ENCODE results near the gene ZC3H6.

The ZC3H6 gene

DNA sequence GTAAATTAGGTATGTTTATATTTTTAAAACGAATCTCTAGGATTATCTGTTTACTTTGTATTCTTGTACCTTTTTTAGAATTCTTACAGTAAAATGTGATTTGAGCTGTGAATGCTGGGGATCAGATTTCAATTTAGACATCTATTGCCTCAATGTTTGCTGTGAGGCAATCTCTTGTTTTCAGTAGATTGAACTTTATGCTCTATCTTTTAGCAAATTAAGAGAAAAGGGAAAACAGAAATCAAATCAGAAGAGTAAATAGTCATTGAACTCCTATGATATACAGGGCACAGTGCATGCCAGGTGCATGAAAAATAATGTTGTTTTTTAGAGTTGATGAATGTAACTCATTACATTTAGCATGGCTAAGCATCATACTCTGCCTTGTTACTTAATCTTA is 39.5 kb downstream of the ZC3H6 start:
- Histone ChIP-seq H3K36me3 (ENCODE audit: control insufficient read depth in 2 of 2, insufficient read depth in 1 of 2, low read length in 2 of 2) (no peaks in the 10 kb centered on the region), H3K4me1 (ENCODE audit: control insufficient read depth, insufficient read depth, low read length) (peaks cover 11% of the 10 kb centered on the region), H3K9me3 (ENCODE audit: control insufficient read depth, insufficient read depth, low read depth, low read length) (no peaks in the 10 kb centered on the region), H3K27ac (ENCODE audit: extremely low read depth, low read depth, low read length) (no peak overlapping the region), H3K4me3 (ENCODE audit: low read depth, low read length) (no peak overlapping the region)
- ChIA-PET POLR2A (no interaction called here), CTCF (interaction anchor here (0.6 kb wide), 1 partner anchor 17 kb away, joined by 3 read pairs; no protein-coding TSS in a partner anchor)
- no peak for TF ChIP-seq ZNF311 (tag by site-specific recombination; IDR thresholded peaks at IDR 0.05; ENCODE audit: borderline replicate concordance)
- peak; percentile 82 for TF ChIP-seq PRDM6 (tag by site-specific recombination; IDR thresholded peaks at IDR 0.05)
- no peak for TF ChIP-seq ZBTB1 (tag by site-specific recombination; IDR thresholded peaks at IDR 0.05)
- no peak for TF ChIP-seq ZNF561 (tag by site-specific recombination; IDR thresholded peaks at IDR 0.05; ENCODE audit: borderline replicate concordance)

DNA sequence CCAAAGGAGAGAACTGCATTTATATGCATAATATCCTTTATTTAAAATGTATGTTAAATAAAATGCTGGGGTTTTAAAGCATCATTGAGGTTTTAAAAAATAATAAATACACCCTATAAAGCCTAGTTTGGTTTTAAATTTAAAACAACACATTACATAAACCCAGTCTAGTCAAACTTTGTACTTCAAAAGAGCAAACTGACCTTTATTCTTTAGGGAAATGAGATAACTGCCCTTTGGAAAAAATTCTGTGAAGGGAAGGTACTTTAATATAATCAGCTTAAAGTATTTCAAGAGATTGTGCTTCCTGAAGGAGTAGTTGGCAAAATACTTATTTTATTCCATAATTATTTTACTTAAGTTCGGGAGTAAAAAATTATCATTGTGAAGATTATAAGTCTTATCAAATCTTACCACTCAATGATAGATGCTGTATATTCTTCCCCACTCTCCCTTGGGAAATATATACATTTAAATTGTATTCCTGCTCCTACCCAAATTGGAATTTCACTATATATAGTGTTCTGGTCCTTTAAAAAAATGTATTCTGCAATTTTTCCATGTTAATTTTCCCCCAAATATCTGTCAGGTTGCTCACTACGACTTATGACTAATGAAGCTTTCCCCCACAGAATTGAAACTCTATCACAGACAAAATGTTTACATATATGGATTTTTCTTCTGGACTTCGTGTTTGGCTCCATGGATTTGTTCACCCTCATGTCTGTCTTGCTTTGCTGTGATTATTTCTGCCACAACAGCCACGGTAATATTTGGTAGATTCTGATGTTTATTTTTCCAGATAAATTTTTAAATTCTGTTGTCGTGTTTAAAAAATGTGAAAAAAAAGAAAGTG is 42.1 kb downstream of the ZC3H6 start:
- Histone ChIP-seq H3K9me3 (ENCODE audit: control insufficient read depth, insufficient read depth, low read depth, low read length) (no peaks in the 10 kb centered on the region), H3K27ac (ENCODE audit: extremely low read depth, low read depth, low read length) (no peak overlapping the region), H3K4me3 (ENCODE audit: low read depth, low read length) (no peak overlapping the region), H3K36me3 (ENCODE audit: control insufficient read depth in 2 of 2, insufficient read depth in 1 of 2, low read length in 2 of 2) (no peaks in the 10 kb centered on the region), H3K4me1 (ENCODE audit: control insufficient read depth, insufficient read depth, low read length) (peaks cover 11% of the 10 kb centered on the region)
- CTCF ChIA-PET = interaction anchor here (1.0 kb wide), 1 partner anchor 58 kb away, joined by 3 read pairs; no protein-coding TSS in a partner anchor
- TF ChIP-seq ZNF629 (tag by site-specific recombination; IDR thresholded peaks at IDR 0.05) = no peak
- TF ChIP-seq ZNF394 (tag by site-specific recombination; IDR thresholded peaks at IDR 0.05; ENCODE audit: borderline replicate concordance) = no peak
- TF ChIP-seq FEZF1 (tag by site-specific recombination; IDR thresholded peaks at IDR 0.05) = no peak
- no peak for TF ChIP-seq ZXDB (tag by site-specific recombination; IDR thresholded peaks at IDR 0.05)
- POLR2A ChIA-PET = no interaction called here

- H3K36me3 ChIP-seq (ENCODE audit: control insufficient read depth in 2 of 2, insufficient read depth in 1 of 2, low read length in 2 of 2) = no peaks in the 10 kb centered on the region
- TF ChIP-seq CTCF (tag by site-specific recombination; IDR thresholded peaks at IDR 0.05) = no peak
- no peak for TF ChIP-seq ZNF449 (tag by site-specific recombination; IDR thresholded peaks at IDR 0.05)
- TF ChIP-seq HOXA7 (CRISPR knock-in tag; IDR thresholded peaks at IDR 0.05; ENCODE audit: borderline replicate concordance) = no peak
- peaks cover 11% of the 10 kb centered on the region for H3K4me1 ChIP-seq (ENCODE audit: control insufficient read depth, insufficient read depth, low read length)
- POLR2A ChIA-PET = no interaction called here
- H3K9me3 ChIP-seq (ENCODE audit: control insufficient read depth, insufficient read depth, low read depth, low read length) = no peaks in the 10 kb centered on the region
- CTCF ChIA-PET = interaction anchor here (0.7 kb wide), 1 partner anchor 197 kb away, joined by 3 read pairs; no protein-coding TSS in a partner anchor
- H3K27ac ChIP-seq (ENCODE audit: extremely low read depth, low read depth, low read length) = no peak overlapping the region
- no peak overlapping the region for H3K4me3 ChIP-seq (ENCODE audit: low read depth, low read length)
These were observed 43.1 kb downstream of the ZC3H6 start for GRCh38 chr2:112318515-112318914.

Data from HEK293 (cell line).